ENCODE data around the gene IRX2. TPM values are rescaled to one million over a fixed set of nuclear protein-coding genes. Genes with fewer than 3 reads are reported as not detected.

The IRX2 gene
- total RNA-seq, 1 donor from 2014 or later, result 0.20 TPM

- no peak for DNase-seq (ENCODE audit: low read depth in 2 of 2)
Measured at GRCh38 chr5:2697446-2698200, 53.9 kb downstream of the IRX2 start.

GRCh38 chr5:2697041-2697440, 54.4 kb downstream of the IRX2 start:
- no peak for DNase-seq (ENCODE audit: low read depth in 2 of 2)

All from lung microvascular endothelial cell (primary cell).